Measurements from ENCODE around the gene FMO5. TPM values are rescaled to one million over a fixed set of nuclear protein-coding genes. Genes with fewer than 3 reads are reported as not detected.

FMO5 gene
- 10 to 100 TPM in 1 of 3 donors, 1 to 10 TPM in 2; 1.7 to 12.3 (median 2.8) TPM for polyA plus RNA-seq

- DNase-seq, result peak; percentile 43 to 59 (median 43)
- Mint-ChIP-seq H3K4me3 (peak within 1 kb of the TSS; percentile 95 to 99 (median 97)), H3K9me3 (no peaks in the 10 kb centered on the region), H3K27me3 (ENCODE audit: low read depth in 3 of 3) (peaks cover 0 to 2% (median 1%) of the 10 kb centered on the region in 3 donors), H3K27ac (peak within 1 kb of the TSS; percentile 85 to 97 (median 94)), H3K4me1 (peaks cover 24 to 30% of the 10 kb centered on the region in 2 donors), H3K36me3 (peaks cover 0 to 4% (median 3%) of the 10 kb centered on the region in 3 donors)
Measured at GRCh38 chr1:147225193-147225730, at the start of gene FMO5. TSS of gene FMO5 (minus strand) at chr1:147225339. CDS start at chr1:147225029, 310 bp downstream.

GRCh38 chr1:147273409-147274336 is 48.5 kb upstream of the FMO5 start:
- DNase-seq, result peak; percentile 21 to 29 (median 24)
- no peak overlapping the region for H3K27ac Mint-ChIP-seq
- no peak overlapping the region for H3K4me3 Mint-ChIP-seq
- H3K27me3 Mint-ChIP-seq (ENCODE audit: low read depth in 3 of 3), result no peaks in the 10 kb centered on the region
- peaks cover 0 to 5% of the 10 kb centered on the region in 2 donors for H3K4me1 Mint-ChIP-seq
- no peaks in the 10 kb centered on the region for H3K9me3 Mint-ChIP-seq
- peaks cover 31 to 56% (median 39%) of the 10 kb centered on the region in 3 donors for H3K36me3 Mint-ChIP-seq

GRCh38 chr1:147272042-147272441 is 46.9 kb upstream of the FMO5 start:
- Mint-ChIP-seq H3K9me3 (no peaks in the 10 kb centered on the region), H3K27me3 (ENCODE audit: low read depth in 3 of 3) (no peaks in the 10 kb centered on the region), H3K36me3 (peaks cover 38 to 61% (median 52%) of the 10 kb centered on the region in 3 donors), H3K4me3 (no peak overlapping the region), H3K4me1 (peaks cover 0 to 5% of the 10 kb centered on the region in 2 donors), H3K27ac (no peak overlapping the region)
- no peak for DNase-seq

- no peaks in the 10 kb centered on the region for H3K9me3 Mint-ChIP-seq
- DNase-seq, result no peak
- H3K4me1 Mint-ChIP-seq, result peaks cover 0 to 5% of the 10 kb centered on the region in 2 donors
- H3K27ac Mint-ChIP-seq, result no peak overlapping the region
- no peaks in the 10 kb centered on the region for H3K27me3 Mint-ChIP-seq (ENCODE audit: low read depth in 3 of 3)
- H3K36me3 Mint-ChIP-seq, result peaks cover 34 to 59% (median 47%) of the 10 kb centered on the region in 3 donors
- H3K4me3 Mint-ChIP-seq, result no peak overlapping the region
Measured at GRCh38 chr1:147270721-147271120, 45.6 kb upstream of the FMO5 start.

- Mint-ChIP-seq H3K4me3 (no peak overlapping the region), H3K27ac (peak overlapping the region in 1 of 6 donors; percentile 17), H3K36me3 (peaks cover 37 to 71% (median 44%) of the 10 kb centered on the region in 3 donors), H3K9me3 (no peaks in the 10 kb centered on the region), H3K4me1 (no peaks in the 10 kb centered on the region), H3K27me3 (ENCODE audit: low read depth in 3 of 3) (no peaks in the 10 kb centered on the region)
- DNase-seq, result no peak
Measured at GRCh38 chr1:147267711-147268110, 42.6 kb upstream of the FMO5 start.

DNA sequence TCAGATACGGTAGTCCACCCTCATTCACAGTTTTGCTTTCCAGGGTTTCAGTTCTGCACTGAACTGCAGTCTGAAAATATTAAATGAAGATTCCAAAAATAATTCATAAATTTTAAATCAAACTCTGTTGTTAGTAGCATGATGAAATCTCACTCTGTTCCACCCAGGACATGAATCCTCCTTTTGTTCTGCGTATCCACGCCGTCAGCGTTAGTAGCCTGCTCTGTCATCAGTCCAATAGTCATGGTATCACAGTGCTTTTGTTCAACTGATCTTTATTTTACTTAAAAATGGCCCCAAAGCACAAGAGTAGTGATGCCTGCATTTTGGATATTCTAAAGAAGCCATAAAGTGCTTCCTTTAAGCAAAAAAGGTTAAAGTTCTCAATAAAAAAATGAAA is 41.2 kb upstream of the FMO5 start:
- no peak for DNase-seq
- Mint-ChIP-seq H3K9me3 (no peaks in the 10 kb centered on the region), H3K4me1 (no peaks in the 10 kb centered on the region), H3K27ac (no peak overlapping the region), H3K36me3 (peaks cover 37 to 71% (median 39%) of the 10 kb centered on the region in 3 donors), H3K4me3 (no peak overlapping the region), H3K27me3 (ENCODE audit: low read depth in 3 of 3) (no peaks in the 10 kb centered on the region)

GRCh38 chr1:147264158-147264768 is 39.1 kb upstream of the FMO5 start:
- no peak for DNase-seq
- H3K4me3 Mint-ChIP-seq, result no peak overlapping the region
- no peak overlapping the region for H3K27ac Mint-ChIP-seq
- no peaks in the 10 kb centered on the region for H3K9me3 Mint-ChIP-seq
- peaks cover 39 to 74% (median 41%) of the 10 kb centered on the region in 3 donors for H3K36me3 Mint-ChIP-seq
- H3K4me1 Mint-ChIP-seq, result no peaks in the 10 kb centered on the region
- H3K27me3 Mint-ChIP-seq (ENCODE audit: low read depth in 3 of 3), result no peaks in the 10 kb centered on the region

DNA sequence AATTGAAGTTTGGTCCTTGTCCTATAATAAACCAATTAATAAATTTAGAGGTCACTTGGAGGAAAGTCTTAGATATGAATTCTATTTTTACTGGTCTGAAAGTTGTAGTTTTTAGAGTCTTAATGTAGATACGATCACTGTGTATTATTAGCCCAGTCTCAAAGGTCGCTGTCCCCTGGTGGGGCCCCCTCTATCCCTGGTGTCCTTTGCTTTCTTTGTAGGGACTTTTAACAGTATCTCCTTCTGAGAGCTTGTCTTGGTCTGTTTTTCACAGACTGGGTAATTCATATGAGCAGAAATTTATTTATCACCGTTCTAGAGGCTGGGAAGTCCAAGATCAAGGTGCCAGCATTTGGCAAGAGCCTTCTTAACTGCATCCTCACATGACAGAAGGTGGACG is 35.8 kb upstream of the FMO5 start:
- Mint-ChIP-seq H3K27ac (no peak overlapping the region), H3K27me3 (ENCODE audit: low read depth in 3 of 3) (no peaks in the 10 kb centered on the region), H3K9me3 (no peaks in the 10 kb centered on the region), H3K36me3 (peaks cover 20 to 55% (median 23%) of the 10 kb centered on the region in 3 donors), H3K4me3 (no peak overlapping the region), H3K4me1 (no peaks in the 10 kb centered on the region)
- no peak for DNase-seq

GRCh38 chr1:147252540-147252939 is 27.4 kb upstream of the FMO5 start:
- Mint-ChIP-seq H3K9me3 (no peaks in the 10 kb centered on the region), H3K4me1 (peaks cover 15 to 30% of the 10 kb centered on the region in 2 donors), H3K4me3 (no peak overlapping the region), H3K36me3 (peaks cover 9 to 28% (median 9%) of the 10 kb centered on the region in 3 donors), H3K27me3 (ENCODE audit: low read depth in 3 of 3) (no peaks in the 10 kb centered on the region), H3K27ac (no peak overlapping the region)
- DNase-seq, result no peak

DNA sequence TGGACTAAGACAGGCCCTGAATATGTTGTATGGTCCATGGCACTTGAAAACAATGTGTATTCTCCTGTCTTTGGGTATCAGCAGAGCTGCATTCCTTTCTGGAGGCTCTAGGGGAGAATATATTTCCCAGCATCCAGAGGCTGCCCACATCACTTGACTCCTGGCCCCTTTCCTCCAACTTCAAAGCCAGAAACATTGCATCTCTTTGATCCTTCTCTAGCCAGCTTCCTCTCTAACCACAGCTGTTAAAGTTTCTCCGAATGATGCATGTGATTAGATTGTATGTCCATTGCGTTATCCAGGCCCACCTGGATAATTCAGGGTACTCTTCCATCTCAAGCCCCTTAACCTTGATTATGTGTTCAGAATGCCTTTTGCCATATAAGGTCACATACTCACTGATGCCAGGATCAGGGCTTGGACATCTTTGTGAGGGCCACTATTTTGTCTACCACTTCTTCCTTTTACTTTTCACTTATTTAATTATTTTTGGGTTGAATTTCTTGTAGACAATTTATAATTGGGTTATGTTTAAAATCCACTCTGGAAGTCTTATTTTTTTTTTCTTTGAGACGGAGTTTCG is 22.6 kb upstream of the FMO5 start:
- no peak overlapping the region for H3K27ac Mint-ChIP-seq
- peaks cover 0 to 4% (median under 1%) of the 10 kb centered on the region in 3 donors for H3K36me3 Mint-ChIP-seq
- peaks cover 0 to 4% (median 0%) of the 10 kb centered on the region in 3 donors for H3K27me3 Mint-ChIP-seq (ENCODE audit: low read depth in 3 of 3)
- H3K9me3 Mint-ChIP-seq, result no peaks in the 10 kb centered on the region
- no peak overlapping the region for H3K4me3 Mint-ChIP-seq
- H3K4me1 Mint-ChIP-seq, result peaks cover 40 to 64% of the 10 kb centered on the region in 2 donors
- no peak for DNase-seq

DNA sequence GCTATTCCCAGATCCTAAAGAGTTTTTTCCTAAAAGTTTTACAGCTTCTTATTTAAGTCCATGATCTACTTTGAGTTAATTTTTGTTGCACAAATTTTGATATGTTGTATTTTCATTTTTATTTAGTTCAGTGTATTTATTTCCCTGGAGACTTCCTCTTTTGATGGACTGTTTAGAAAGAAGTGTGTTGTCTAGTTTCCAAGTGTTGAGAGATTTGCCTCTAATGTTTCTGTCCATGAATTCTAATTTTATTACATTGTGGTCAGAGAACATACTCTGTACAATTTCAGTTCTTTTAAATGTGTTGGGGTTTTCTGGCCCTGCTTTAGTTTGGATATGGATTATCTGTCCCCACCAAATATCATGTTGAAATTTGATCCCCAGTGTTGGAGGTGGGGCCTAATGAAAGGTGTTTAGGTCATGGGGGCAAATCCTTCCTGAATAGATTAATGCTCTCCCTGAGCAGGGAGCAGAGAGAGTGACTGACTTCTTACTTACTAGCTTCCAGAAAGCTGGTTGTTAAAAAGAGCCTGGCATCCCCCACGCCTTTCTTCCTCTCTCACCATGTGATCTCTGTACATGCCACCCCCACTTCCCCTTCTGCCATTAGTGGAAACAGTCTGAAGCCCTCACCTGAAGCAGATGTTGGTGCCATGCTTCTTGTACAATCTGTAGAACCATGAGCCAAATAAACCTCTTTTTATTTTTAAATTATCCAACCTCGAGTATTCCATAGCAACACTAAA is 21.9 kb upstream of the FMO5 start:
- no peak for DNase-seq
- H3K4me1 Mint-ChIP-seq, result peaks cover 43 to 67% of the 10 kb centered on the region in 2 donors
- H3K4me3 Mint-ChIP-seq, result no peak overlapping the region
- peak overlapping the region in 1 of 6 donors; percentile 19 for H3K27ac Mint-ChIP-seq
- H3K36me3 Mint-ChIP-seq, result no peaks in the 10 kb centered on the region
- no peaks in the 10 kb centered on the region for H3K9me3 Mint-ChIP-seq
- peaks cover 0 to 4% (median 0%) of the 10 kb centered on the region in 3 donors for H3K27me3 Mint-ChIP-seq (ENCODE audit: low read depth in 3 of 3)

- Mint-ChIP-seq H3K4me1 (peaks cover 44 to 71% of the 10 kb centered on the region in 2 donors), H3K36me3 (no peaks in the 10 kb centered on the region)
Measured at GRCh38 chr1:147246044-147246690, 21.0 kb upstream of the FMO5 start.

More at GRCh38 chr1:147246044-147246690, 21.0 kb upstream of the FMO5 start:
- peaks cover 0 to 4% (median 3%) of the 10 kb centered on the region in 3 donors for H3K27me3 Mint-ChIP-seq (ENCODE audit: low read depth in 3 of 3)
- H3K27ac Mint-ChIP-seq, result no peak overlapping the region
- no peaks in the 10 kb centered on the region for H3K9me3 Mint-ChIP-seq
- peak overlapping the region in 1 of 5 donors; percentile 11 for H3K4me3 Mint-ChIP-seq
- no peak for DNase-seq
